Stimulated activated CD8-positive, alpha-beta memory T cell treated with anti-CD3 and anti-CD28 coated beads, Interleukin-12 subunit alpha, Interleukin-12 subunit beta, amount 100 ng/mL, for 24 hours (primary cell): ENCODE data around the gene ABCF3.
"Not testable (repeated sequence)": the region's sequence is repeated elsewhere in the genome, so short reads cannot be mapped to it uniquely, and the experiment has no call there.

Experiments used
- DNase-seq: peaks from one replicate; pipeline ENCODE4 v3.0.0-alpha.2; 2020; ENCODE audit errors: extremely low read depth

Gene ABCF3

DNA sequence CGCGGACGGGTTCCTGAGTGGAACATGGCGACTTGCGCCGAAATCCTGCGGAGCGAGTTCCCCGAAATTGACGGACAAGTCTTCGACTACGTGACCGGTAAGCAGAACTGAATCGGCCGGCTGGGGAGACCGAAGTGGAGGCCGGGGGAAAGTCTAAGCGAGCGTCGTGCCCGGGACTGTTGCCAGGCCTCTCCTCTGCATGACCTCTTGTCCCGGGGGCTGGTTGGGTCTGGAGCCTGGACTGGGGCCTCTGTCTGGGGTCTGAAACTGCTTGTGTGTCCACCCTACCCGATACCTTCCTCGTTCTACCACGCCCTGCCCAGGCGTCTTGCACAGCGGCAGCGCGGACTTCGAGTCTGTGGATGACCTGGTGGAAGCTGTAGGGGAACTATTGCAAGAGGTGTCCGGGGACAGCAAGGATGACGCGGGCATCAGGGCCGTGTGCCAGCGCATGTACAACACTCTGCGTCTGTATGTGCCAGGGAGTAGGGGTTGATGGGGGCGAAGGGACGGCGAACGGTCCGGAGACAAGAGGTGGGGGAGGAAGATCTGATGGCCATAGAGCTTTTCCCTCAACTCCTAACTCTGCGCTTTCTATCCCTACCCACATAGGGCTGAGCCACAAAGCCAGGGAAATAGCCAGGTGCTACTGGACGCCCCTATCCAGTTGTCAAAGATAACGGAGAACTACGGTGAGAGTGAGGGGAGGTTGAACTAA lies at the start of gene ABCF3:
Gene ABCF3, plus strand, starts transcription at position 16 of the 718 bp plus-strand sequence. Its CDS starts 9 bp downstream, at position 25.
- DNase-seq, result no peak

DNA sequence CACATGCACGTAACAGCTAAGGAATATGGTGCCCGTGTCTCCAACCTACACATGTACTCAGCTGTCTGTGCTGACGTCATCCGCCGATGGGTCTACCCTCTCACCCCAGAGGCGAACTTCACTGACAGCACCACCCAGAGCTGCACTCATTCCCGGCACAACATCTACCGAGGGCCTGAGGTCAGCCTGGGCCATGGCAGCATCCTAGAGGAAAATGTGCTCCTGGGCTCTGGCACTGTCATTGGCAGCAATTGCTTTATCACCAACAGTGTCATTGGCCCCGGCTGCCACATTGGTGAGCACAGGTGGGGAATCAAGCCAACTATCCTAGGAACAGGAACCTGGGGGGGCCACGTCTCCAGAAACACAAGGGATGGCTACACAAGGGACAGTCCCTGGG lies 45.6 kb upstream of the ABCF3 start:
- DNase-seq, result no peak

DNA sequence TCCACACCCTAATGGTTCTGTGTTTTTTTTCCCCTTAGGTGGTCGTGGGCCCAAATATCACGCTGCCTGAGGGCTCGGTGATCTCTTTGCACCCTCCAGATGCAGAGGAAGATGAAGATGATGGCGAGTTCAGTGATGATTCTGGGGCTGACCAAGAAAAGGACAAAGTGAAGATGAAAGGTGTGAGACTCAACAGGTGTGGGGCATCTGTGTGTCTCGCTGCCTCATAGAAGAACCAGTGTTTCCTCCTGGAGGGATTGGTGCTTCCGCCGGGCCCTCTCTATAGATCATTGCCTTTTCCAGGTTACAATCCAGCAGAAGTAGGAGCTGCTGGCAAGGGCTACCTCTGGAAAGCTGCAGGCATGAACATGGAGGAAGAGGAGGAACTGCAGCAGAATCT lies 43.8 kb upstream of the ABCF3 start:
- DNase-seq, result no peak

DNA sequence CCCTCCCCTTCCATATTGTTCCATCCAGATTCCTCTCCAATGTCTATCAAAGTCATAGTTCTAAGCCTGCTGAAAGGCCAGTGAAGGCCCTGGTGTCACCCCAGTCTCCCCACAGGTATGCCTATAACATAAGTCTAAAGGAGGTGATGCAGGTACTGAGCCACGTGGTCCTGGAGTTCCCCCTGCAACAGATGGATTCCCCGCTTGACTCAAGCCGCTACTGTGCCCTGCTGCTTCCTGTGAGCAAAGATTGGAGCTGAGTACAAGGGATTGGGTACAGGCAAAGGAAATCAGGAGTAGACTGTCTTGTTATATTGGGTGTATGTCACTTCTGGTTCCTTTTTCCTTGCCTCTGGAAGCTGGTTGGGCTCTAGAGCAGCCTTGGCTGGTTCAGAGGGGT lies 42.7 kb upstream of the ABCF3 start:
- no peak for DNase-seq

GRCh38 chr3:184144505-184144904 lies 41.5 kb upstream of the ABCF3 start:
- no peak for DNase-seq

DNA sequence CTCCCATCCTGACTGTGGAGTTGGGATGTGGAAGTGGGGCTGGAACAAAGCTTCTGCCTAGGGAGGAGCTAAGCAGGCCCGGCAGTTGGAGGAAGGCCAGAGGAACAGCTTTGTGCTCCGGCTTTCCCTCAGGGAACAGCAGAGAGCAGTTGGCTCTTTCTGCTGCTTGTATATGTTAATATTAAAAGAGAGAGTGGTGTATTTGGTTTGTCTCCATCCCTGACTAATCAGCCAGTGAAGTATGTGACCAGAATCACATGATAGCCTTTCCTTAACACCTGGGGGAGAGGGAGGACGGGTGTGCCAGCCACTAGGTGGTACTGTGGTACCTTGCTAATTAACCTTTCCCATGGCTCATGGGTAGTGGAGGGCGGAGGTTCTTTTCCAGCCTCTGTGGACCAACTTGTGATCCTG lies 40.9 kb upstream of the ABCF3 start:
- DNase-seq, result no peak

- no peak for DNase-seq
Observed at GRCh38 chr3:184145751-184146270, 40.2 kb upstream of the ABCF3 start.

DNA sequence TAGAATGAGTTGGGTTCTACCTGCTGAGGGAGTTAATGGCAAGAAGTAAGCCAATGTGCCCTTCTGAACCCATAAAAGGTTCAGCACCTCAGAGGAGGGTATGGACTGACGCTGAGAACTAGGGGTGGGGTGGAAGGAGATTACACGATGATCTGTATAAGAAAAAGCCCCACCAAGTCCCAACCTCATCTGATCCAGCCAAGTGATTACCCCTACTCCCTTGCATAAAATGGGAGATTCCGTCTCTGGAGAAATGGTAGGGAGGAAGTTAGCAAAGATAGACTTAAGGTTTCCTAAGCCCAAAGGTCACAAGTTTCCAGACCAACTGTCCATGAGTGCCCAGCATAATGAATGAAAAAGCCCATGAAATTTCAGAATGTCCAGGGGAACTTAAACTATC lies 37.9 kb upstream of the ABCF3 start:
- DNase-seq, result no peak

- DNase-seq, result no peak
Observed at GRCh38 chr3:184149123-184149522, 36.9 kb upstream of the ABCF3 start.

- DNase-seq, result not testable (repeated sequence)
Observed at GRCh38 chr3:184149770-184150169, 36.2 kb upstream of the ABCF3 start.

DNA sequence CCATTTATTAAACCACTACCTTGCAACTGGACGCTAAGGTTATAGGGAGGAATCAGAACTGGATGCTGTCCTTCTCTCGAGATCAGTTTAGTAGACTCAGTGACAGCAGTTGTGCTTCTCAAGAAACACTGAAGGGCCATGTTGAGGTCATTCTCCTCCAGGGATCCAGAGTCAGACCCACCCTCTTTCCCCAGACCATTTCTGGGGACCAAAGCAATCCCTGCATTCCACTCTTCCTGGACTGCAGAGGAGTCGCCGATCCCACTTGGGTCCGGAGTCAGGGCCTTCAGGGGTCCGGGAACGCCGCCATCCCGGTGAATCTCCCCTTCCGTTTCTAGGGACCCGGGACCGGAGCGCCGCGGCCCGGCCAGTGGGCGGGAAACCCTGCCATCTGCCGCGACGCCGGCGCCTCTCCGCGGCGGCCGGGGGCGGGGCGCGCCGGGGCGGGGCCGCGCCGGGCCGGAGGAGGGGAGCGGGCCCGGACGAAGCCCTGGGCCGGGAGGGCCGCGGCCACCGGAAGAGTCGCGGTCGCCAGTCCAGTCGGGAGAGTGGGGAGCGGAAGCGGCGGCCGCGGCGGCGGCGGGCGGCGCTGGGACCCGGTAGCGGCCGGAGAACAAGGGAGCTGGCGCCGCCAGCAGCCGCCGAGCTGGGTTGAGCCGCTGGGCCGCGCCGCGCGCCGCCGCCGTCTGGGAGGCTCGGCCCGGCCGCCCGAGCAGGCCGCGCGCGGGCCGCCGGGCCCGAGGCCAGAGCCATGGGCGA lies 30.9 kb upstream of the ABCF3 start, which contains the start of gene DVL3:
Gene DVL3, plus strand, starts transcription at position 493 of the 759 bp plus-strand sequence. Its CDS starts 259 bp downstream, at position 752.
- no peak for DNase-seq

DNA sequence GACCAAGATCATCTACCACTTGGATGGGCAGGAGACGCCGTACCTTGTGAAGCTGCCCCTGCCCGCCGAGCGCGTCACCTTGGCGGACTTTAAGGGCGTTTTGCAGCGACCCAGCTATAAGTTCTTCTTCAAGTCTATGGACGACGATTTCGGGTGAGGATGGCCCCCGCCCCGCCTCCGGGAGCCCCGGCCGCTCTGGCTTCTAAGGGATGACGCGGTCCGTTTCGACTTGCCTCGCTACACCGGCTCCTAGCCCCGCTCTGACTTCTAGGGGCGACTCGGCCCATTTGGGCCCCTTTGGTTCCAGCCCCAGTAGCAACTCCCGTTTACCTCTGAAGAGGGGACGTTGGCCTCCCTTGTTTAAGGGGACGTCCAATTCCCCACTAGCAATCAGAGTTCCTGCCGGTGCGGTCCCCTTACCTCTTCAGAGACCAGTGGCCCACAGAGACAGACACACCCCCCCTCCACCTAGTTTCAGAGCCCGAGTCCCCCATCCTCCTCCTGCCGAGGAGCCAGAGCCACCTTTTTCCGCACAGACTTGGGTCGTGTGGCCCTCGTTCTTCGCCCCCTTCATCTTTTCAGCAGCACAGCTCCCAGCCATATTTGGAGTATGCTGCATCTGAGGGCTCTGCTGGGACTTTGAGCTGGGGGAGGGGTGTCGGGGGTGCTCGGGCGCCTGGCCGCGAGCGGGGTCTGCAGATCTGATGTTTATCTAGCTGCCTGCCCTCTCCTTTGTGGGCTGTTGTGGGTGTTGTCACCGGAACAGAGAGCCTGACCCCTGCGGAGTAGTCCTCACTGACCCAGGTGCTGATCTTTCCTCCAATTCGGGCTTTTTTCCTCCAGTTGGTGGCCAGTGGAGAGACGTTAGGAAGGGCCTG lies 30.1 kb upstream of the ABCF3 start:
- DNase-seq, result no peak

DNA sequence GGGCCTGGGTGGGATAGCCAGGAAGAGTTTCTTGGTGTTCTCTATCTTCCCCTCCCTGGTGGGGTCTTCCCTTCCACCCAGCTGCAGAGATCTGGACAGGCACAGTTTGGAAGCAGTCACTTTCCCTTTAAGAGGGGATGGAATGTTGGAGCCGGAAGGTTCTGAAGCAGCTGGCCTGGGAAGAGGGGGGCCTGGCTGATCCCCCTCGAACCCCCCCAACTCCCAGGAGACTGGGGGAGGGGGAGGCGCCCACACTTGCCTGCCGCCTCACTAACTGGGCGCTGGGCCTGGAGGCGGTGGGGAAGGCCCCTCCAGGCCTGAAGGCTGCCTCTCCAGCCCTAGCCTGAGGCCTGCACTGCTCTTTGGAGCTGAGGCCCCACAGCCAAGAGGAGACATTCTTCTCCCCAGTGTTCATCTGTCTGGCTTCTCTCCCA lies 29.5 kb upstream of the ABCF3 start:
- no peak for DNase-seq

DNA sequence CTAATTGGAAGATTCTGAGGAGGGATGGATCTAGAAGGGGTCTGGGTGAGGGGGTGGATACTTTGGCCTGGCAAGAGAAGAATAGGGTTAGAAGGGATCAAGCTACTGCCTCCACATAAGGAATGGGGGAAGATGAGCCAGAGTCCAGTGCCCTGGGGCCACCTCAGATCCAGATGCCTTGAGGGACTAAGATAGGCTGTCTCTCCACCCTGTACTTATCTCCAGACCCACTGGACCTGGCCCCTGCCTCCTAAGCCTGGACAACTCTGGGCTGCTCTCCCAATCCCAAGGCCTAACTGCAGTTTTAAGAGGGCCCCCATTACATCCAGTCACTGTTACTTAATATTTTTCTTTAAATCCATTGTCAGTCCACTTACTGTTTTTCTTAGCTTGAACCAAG lies 28.8 kb upstream of the ABCF3 start:
- DNase-seq, result no peak

DNA sequence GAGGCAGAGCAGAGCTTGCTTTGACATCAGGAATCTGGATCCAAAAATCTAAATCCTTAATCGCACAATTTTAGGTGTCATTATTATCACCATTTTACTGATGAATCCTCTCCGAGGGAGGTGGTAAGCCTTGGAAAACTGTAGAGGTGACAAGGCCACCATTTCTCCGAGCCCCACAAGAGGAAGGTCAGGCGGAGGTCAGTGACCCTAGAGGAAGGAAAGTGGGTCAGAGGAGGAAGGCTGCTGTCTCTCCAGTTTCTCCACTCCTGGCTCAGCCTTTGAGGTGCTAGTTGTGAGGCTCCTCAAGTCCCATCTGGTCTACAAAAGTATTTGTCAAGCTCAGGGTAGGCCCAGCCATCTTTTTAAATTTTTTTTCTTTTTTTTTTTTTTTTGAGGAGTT lies 27.6 kb upstream of the ABCF3 start:
- no peak for DNase-seq

GRCh38 chr3:184160456-184160855 lies 25.5 kb upstream of the ABCF3 start:
- no peak for DNase-seq

DNA sequence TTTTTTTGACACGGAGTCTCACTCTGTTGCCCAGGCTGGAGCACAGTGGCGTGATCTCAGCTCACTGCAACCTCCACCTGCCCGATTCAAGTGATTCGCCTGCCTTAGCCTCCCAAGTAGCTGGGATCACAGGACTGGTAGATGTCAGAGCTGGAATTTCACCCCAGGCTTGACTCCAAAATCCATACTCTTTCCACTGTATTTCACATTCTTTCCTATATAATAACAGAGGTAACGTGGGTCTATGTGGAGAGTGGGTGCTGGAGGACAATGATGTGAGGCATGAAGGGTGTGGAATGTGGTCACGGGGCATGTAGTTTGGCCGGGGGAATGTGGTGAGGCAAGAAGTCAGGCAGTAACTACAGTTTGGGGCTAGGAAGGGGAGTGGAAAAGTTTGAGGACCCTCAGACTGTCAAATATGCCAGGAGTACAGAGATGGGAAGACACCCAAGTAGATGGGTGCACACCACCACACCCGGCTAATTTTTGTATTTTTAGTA lies 23.4 kb upstream of the ABCF3 start:
- not testable (repeated sequence) for DNase-seq

DNA sequence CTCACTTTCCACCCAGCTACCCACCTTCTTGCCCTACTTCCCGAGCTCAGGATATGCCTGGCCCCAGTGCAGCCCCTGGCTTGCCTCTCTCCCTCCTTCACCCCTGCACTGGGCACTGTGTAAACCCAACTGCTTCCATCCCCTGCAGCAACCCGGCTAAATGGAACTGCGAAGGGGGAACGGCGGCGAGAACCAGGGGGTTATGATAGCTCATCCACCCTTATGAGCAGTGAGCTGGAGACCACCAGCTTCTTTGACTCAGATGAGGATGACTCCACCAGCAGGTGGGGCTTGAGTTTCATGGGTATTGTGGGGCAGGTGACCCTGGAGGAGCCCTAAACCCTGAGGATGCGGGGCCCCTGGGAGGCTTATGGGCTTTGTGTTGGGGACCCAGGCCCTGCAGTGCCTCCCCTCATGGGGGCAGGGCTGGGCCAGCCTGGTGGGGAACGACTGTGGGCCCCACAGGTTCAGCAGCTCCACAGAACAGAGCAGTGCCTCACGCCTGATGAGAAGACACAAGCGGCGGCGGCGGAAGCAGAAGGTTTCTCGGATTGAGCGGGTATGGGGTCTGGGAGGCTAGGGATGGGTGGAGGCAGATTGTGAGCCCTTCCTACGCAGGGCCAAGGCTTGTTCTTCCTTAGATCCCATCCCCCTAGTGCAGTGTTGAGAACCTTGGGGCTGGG lies 21.2 kb upstream of the ABCF3 start:
- no peak for DNase-seq

GRCh38 chr3:184165543-184165942 lies 20.5 kb upstream of the ABCF3 start:
- no peak for DNase-seq

- no peak for DNase-seq
Observed at GRCh38 chr3:184166671-184167070, 19.3 kb upstream of the ABCF3 start.

GRCh38 chr3:184167786-184168185 lies 18.2 kb upstream of the ABCF3 start:
- no peak for DNase-seq
